NK-92 (cell line): Measurements from ENCODE around the gene APP.

Experiments
- DNase-seq: peaks from one replicate; lab custom pipeline; 2025; ENCODE audit not compliant: unreplicated experiment; lab: John Stamatoyannopoulos, UW

APP gene

GRCh38 chr21:25837533-25838265, 332.9 kb downstream of the APP start:
- DNase-seq = no peak

- DNase-seq = no peak
Observed at GRCh38 chr21:25836396-25836795, 334.2 kb downstream of the APP start.

- DNase-seq = no peak
Observed at GRCh38 chr21:25834381-25834780, 336.2 kb downstream of the APP start.

GRCh38 chr21:25831300-25831960, 339.1 kb downstream of the APP start:
- DNase-seq = no peak
